ENCODE results near the gene PTPRA. TPM values are rescaled to one million over a fixed set of nuclear protein-coding genes. Genes with fewer than 3 reads are reported as not detected.

PTPRA gene
- total RNA-seq, 1 experiment from 2014 or later, result 57.0 TPM

DNA sequence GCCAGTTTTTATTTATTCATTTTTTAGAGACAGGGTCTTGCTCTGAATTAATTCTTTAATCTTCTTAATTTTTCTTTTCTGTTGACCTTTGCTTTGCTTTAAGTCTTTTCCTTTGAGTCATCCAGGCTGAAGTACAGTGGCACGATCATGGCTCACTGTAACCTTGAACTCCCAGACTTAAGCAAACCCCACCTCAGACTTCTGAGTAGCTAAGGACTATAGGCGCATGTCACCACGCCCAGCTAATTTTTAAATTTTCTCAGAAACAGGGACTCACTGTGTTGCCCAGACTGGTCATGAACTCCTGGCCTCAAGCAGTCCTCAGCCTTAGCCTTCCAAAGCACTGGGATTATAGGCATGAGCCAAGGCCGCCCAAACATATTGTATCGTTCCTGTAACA, 98.8 kb downstream of the PTPRA start:
- TF ChIP-seq, protein P1, sequence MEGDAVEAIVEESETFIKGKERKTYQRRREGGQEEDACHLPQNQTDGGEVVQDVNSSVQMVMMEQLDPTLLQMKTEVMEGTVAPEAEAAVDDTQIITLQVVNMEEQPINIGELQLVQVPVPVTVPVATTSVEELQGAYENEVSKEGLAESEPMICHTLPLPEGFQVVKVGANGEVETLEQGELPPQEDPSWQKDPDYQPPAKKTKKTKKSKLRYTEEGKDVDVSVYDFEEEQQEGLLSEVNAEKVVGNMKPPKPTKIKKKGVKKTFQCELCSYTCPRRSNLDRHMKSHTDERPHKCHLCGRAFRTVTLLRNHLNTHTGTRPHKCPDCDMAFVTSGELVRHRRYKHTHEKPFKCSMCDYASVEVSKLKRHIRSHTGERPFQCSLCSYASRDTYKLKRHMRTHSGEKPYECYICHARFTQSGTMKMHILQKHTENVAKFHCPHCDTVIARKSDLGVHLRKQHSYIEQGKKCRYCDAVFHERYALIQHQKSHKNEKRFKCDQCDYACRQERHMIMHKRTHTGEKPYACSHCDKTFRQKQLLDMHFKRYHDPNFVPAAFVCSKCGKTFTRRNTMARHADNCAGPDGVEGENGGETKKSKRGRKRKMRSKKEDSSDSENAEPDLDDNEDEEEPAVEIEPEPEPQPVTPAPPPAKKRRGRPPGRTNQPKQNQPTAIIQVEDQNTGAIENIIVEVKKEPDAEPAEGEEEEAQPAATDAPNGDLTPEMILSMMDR (IDR thresholded peaks at IDR 0.05; ENCODE audit: insufficient read depth in 1 of 2, low read depth in 1 of 2, low read length in 1 of 2, severe bottlenecking in 1 of 2, unreplicated experiment in 1 of 2), result no peak
- H3K4me3 ChIP-seq (ENCODE audit: low read depth, low read length), result no peak overlapping the region
- DNase-seq, result no peak
- no peaks in the 10 kb centered on the region for H3K27me3 ChIP-seq (replicated peaks; ENCODE audit: control insufficient read depth, insufficient read depth, low read length)
- H3K9me3 ChIP-seq, result no peaks in the 10 kb centered on the region
- ChIA-PET POLR2A (no interaction called here), CTCF (no interaction called here)
- Mint-ChIP-seq H3K27me3 (ENCODE audit: insufficient read depth, unreplicated experiment) (no peaks in the 10 kb centered on the region), H3K4me1 (ENCODE audit: low read depth, unreplicated experiment) (peaks cover 8% of the 10 kb centered on the region), H3K4me3 (ENCODE audit: unreplicated experiment) (no peak overlapping the region), H3K27ac (ENCODE audit: unreplicated experiment) (no peak overlapping the region), H3K9me3 (ENCODE audit: unreplicated experiment) (no peaks in the 10 kb centered on the region), H3K36me3 (ENCODE audit: insufficient read depth, unreplicated experiment) (peaks cover 24% of the 10 kb centered on the region)
- H3K4me1 ChIP-seq, result peaks cover 6% of the 10 kb centered on the region; the same call in 1 of the 2 replicates
- intact Hi-C loops (cut with micrococcal nuclease; ENCODE audit: unreplicated experiment), result no loop called here
- H3K36me3 ChIP-seq (ENCODE audit: control insufficient read depth, insufficient read depth, low read length), result no peaks in the 10 kb centered on the region; the same call in none of the 2 replicates
- no TSS peak for BruUV-seq (replicated peaks)

DNA sequence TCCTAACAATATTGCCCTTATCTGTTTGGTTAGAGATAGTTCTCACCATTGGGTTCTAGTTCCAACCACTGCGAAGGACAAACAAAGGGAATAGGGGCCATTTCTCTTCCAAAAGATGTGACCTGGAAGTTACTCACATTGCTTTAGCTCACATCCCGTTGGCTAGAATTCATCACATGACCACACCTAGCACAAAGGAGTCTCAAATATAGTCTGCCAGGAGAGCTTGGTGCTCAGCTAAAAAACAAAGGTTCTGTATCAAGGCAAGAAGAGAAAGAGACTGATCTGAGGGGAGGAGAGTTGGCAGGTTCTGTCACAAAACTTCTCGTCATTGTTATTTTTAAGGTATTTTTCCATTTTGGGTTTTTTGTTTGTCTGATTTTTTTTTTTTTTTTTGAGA, 100.3 kb downstream of the PTPRA start:
- H3K4me1 Mint-ChIP-seq (ENCODE audit: low read depth, unreplicated experiment), result peaks cover 8% of the 10 kb centered on the region
- peaks cover 6% of the 10 kb centered on the region; the same call in 1 of the 2 replicates for H3K4me1 ChIP-seq
- H3K4me3 Mint-ChIP-seq (ENCODE audit: unreplicated experiment), result no peak overlapping the region
- no peaks in the 10 kb centered on the region for H3K9me3 Mint-ChIP-seq (ENCODE audit: unreplicated experiment)
- H3K36me3 Mint-ChIP-seq (ENCODE audit: insufficient read depth, unreplicated experiment), result peaks cover 20% of the 10 kb centered on the region
- no peak overlapping the region for H3K27ac Mint-ChIP-seq (ENCODE audit: unreplicated experiment)
- H3K36me3 ChIP-seq (ENCODE audit: control insufficient read depth, insufficient read depth, low read length), result no peaks in the 10 kb centered on the region; the same call in none of the 2 replicates
- no peak overlapping the region for H3K4me3 ChIP-seq (ENCODE audit: low read depth, low read length)
- intact Hi-C loops (cut with micrococcal nuclease; ENCODE audit: unreplicated experiment), result no loop called here
- no peaks in the 10 kb centered on the region for H3K27me3 ChIP-seq (replicated peaks; ENCODE audit: control insufficient read depth, insufficient read depth, low read length)
- no TSS peak for BruUV-seq (replicated peaks)
- H3K9me3 ChIP-seq, result no peaks in the 10 kb centered on the region
- POLR2A ChIA-PET, result no interaction called here
- peak in 1 of 2 experiments; percentile 3 for DNase-seq
- no peaks in the 10 kb centered on the region for H3K27me3 Mint-ChIP-seq (ENCODE audit: insufficient read depth, unreplicated experiment)
- TF ChIP-seq, protein P1 (IDR thresholded peaks at IDR 0.05; ENCODE audit: insufficient read depth in 1 of 2, low read depth in 1 of 2, low read length in 1 of 2, severe bottlenecking in 1 of 2, unreplicated experiment in 1 of 2), result no peak
- CTCF ChIA-PET, result interaction anchor here (0.7 kb wide), 1 partner anchor 59 kb away, joined by 6 read pairs; no protein-coding TSS in a partner anchor

DNA sequence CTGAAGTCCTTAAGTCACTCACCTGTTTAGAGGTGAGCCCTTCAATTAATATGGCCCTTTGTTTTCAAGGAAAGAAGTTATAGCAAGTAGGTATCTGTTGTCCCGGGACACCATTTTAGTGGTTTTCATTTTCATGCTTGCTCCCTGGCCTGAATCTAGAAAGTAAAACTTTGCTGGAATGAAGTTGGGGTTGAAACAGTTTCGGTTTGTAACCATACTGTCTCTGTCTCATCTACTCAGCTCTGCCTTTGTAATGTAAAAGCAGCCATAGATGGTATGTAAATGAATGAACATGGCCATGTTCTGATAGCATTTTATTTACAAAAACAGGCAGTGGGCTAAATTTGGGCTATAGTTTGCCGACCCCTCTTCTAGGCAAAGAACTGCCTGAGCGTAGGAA, 105.2 kb downstream of the PTPRA start:
- no peak for DNase-seq
- Mint-ChIP-seq H3K36me3 (ENCODE audit: insufficient read depth, unreplicated experiment) (peaks cover 5% of the 10 kb centered on the region), H3K9me3 (ENCODE audit: unreplicated experiment) (no peaks in the 10 kb centered on the region), H3K4me3 (ENCODE audit: unreplicated experiment) (no peak overlapping the region), H3K27me3 (ENCODE audit: insufficient read depth, unreplicated experiment) (no peaks in the 10 kb centered on the region), H3K27ac (ENCODE audit: unreplicated experiment) (no peak overlapping the region), H3K4me1 (ENCODE audit: low read depth, unreplicated experiment) (peaks cover 1% of the 10 kb centered on the region)
- POLR2A ChIA-PET, result no interaction called here
- TF ChIP-seq, protein P1 (IDR thresholded peaks at IDR 0.05; ENCODE audit: insufficient read depth in 1 of 2, low read depth in 1 of 2, low read length in 1 of 2, severe bottlenecking in 1 of 2, unreplicated experiment in 1 of 2), result no peak
- intact Hi-C loops (cut with micrococcal nuclease; ENCODE audit: unreplicated experiment), result no loop called here
- H3K4me3 ChIP-seq (ENCODE audit: low read depth, low read length), result no peak overlapping the region
- no TSS peak for BruUV-seq (replicated peaks)
- peaks cover under 1% of the 10 kb centered on the region; the same call in 1 of the 2 replicates for H3K4me1 ChIP-seq
- H3K27me3 ChIP-seq (replicated peaks; ENCODE audit: control insufficient read depth, insufficient read depth, low read length), result no peaks in the 10 kb centered on the region
- CTCF ChIA-PET, result no interaction called here
- no peaks in the 10 kb centered on the region for H3K9me3 ChIP-seq
- no peaks in the 10 kb centered on the region for H3K36me3 ChIP-seq (ENCODE audit: control insufficient read depth, insufficient read depth, low read length)
